HG02973 (cell line): ENCODE measurements around the gene DIS3L.
A peak's percentile ranks its signal among the peaks of the same experiment; 100 is the strongest.
"Not testable (repeated sequence)": the region's sequence is repeated elsewhere in the genome, so short reads cannot be mapped to it uniquely, and the experiment has no call there.

Experiments used
- ATAC-seq: cut with Tn5 transposase; IDR thresholded peaks from one replicate; pipeline ENCODE4 v1.9.1; 2021; ENCODE audit warnings: moderate library complexity; ENCODE audit not compliant: unreplicated experiment

Gene DIS3L

GRCh38 chr15:66308531-66308930 lies 15.2 kb downstream of the DIS3L start:
- ATAC-seq = no peak

DNA sequence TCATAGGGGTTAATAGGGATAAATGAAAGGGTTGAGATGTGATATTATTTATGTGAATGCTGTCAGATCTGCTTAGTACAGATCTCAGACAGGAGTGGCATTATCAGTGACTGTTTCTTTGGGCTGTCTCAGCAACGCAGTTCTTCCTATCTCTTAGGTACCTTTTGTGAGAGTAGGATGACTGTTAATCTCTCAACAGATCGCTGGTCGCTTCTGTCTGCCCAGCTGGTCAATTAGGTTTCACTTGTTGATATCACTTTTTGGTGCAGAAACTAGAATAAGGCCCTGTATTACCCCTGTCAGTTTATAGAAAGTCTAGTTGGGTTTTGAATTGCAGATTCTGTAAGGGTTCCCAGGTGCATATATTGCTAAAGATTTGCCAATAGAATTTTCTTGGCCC lies 16.5 kb downstream of the DIS3L start:
- ATAC-seq = no peak

- no peak for ATAC-seq
Observed at GRCh38 chr15:66310786-66311185, 17.4 kb downstream of the DIS3L start.

DNA sequence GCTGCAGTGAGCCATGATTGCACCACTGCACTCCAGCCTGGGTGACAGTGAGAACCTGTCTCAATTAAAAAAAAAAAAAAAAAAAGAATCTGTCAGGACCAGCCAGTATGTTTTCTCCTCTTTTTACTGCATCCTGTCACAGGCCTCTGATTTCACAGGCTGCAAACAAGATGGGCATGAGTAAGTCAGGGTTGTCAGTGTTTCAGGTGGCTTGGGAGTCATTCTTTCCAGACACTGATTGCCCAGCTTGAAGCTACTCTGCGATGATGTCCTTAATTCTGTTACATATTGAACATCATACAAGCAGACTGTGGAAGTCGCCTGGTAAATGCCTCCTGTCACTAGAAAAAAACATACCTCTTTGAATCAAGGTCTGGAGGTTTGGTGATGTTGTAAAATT lies 18.8 kb downstream of the DIS3L start:
- no peak for ATAC-seq

DNA sequence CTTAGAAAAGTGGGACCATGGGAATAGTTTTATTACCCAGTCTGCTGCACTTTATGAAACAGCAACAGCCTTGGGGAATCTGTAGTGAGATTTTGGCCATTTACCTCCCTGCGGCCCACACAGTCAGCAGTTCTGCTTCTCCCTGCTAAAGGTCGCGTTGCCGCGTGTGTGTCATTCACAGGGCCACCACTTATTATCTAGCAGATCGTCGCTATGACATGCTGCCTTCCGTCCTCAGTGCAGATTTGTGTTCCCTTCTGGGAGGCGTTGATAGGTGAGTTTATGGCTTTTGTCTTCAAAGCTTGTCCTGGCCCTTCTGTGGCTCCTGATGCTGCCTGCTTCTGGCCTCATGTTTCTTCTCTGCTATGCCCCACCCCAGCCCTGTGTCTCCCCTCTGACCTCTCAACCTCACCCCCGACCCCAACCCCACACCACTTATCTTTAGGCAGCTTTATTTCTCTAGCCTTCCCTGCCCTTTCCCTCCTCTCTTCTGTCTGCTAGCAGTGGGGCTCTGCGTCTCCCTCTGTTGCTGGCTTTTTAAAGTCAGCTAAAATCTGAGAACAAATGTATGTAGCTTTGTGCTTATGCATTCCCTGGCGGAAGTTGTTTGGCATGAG lies 30.1 kb downstream of the DIS3L start:
- no peak for ATAC-seq

DNA sequence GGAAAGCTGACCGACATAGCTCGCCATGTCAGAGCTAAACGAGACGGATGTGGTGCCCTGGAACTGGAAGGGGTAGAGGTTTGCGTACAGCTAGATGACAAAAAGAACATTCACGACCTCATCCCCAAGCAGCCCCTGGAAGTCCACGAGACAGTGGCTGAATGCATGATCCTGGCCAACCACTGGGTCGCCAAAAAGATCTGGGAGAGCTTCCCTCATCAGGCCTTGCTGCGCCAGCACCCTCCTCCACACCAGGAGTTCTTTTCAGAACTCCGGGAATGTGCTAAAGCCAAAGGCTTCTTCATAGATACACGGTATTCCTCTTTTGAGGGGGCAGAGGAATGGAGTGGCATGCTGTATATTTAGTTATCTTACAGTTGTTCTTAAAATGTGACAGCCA lies 32.7 kb downstream of the DIS3L start:
- ATAC-seq = no peak

GRCh38 chr15:66327736-66328135 lies 34.4 kb downstream of the DIS3L start:
- no peak for ATAC-seq

DNA sequence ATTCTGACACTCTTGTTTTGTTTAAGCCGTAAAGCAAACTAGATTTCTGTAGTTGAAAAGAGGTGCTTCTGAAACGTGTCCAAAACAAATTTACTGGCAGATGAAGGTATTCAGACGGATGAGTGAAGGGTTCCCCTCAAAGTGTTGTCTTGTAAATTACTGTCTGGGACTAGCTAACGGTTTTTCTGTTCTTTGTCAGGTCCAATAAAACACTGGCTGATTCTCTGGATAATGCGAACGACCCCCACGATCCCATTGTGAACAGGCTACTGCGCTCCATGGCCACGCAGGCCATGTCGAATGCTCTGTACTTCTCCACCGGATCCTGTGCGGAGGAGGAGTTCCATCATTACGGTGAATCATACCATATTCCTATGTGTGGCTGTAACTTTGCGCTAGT lies 35.4 kb downstream of the DIS3L start:
- ATAC-seq = no peak

DNA sequence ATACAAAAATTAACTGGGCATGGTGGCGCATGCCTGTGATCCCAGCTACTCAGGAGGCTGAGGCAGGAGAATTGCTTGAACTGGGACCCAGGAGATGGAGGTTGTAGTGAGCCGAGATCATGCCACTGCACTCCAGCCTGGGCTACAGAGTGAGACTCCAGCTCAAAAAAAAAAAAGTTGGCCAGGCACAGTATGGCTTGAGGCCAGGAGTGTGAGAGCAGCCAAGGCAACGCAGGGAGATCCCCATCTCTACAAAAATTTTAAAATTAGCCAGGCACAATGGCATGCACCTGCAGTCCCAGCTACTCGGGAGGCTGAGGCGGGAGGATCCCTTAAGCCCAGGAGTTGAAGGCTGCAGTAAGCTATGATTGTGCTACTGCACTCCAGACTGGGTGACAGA lies 55.2 kb downstream of the DIS3L start:
- not testable (repeated sequence) for ATAC-seq

DNA sequence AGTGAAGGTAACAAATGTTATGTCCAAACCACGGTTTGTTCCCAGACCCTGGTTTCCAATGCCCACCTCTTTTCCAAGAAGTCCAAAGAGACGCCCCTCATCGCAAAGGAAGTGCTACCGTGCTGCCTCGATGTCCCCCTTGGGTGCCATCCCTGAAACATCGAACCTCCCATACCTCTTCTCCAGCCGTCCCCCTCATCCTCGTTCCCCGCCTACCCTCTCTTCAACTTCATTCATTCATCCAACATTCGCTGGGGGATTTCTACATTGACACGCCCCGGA lies 62.6 kb downstream of the DIS3L start:
- ATAC-seq = no peak

- peak; percentile 90 for ATAC-seq
Observed at GRCh38 chr15:66356359-66357236, 63.2 kb downstream of the DIS3L start, which contains the start of gene TIPIN. TIPIN (minus strand) TSS chr15:66356685; CDS start chr15:66352947, 3,738 bp downstream.

GRCh38 chr15:66359740-66360139 lies 66.4 kb downstream of the DIS3L start:
- no peak for ATAC-seq

- ATAC-seq = not testable (repeated sequence)
Observed at GRCh38 chr15:66361745-66362460, 68.5 kb downstream of the DIS3L start.

DNA sequence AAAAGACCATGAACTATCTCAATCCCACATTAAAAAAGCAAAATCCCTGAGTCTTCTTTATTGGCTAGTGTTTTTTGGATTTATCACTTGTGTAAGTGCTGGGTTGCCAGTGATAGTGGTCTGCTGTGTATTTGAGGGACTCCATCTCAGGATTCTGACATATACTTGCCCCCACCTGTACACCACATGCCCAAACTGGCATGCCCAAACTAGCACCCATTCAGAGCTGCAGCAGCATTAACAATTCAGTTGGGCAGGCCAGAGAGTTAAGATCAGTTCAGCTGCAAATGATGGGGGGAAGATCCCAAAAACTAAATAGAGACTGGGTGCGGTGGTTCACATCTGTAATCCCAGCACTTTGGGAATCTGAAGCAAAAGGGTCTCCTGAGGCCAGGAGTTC lies 69.4 kb downstream of the DIS3L start:
- ATAC-seq = no peak

DNA sequence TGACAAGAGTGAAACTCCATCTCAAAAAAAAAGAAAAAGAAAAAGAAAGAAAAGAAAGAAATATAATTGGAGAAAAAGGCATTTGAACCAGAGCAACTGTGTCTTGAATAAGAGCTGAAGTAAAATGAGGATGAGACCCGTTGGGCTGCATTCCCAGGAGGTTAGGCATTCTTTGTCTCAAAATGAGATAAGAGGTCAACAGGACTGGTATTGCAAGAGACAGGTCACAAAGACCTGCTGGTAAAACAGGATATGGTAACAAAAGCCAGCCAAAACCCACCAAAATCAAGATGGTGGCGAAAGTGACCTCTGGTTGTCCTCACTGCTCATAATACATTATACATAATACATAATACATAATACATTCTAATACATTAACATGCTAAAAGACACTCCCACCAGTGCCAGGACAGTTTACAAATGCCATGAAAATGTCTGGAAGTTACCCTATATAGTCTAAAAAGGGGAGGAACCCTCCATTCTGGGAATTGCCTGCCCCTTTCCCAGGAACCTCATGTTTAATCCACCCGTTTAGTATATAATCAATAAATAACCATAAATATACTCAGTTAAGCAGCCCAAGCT lies 71.7 kb downstream of the DIS3L start:
- no peak for ATAC-seq

DNA sequence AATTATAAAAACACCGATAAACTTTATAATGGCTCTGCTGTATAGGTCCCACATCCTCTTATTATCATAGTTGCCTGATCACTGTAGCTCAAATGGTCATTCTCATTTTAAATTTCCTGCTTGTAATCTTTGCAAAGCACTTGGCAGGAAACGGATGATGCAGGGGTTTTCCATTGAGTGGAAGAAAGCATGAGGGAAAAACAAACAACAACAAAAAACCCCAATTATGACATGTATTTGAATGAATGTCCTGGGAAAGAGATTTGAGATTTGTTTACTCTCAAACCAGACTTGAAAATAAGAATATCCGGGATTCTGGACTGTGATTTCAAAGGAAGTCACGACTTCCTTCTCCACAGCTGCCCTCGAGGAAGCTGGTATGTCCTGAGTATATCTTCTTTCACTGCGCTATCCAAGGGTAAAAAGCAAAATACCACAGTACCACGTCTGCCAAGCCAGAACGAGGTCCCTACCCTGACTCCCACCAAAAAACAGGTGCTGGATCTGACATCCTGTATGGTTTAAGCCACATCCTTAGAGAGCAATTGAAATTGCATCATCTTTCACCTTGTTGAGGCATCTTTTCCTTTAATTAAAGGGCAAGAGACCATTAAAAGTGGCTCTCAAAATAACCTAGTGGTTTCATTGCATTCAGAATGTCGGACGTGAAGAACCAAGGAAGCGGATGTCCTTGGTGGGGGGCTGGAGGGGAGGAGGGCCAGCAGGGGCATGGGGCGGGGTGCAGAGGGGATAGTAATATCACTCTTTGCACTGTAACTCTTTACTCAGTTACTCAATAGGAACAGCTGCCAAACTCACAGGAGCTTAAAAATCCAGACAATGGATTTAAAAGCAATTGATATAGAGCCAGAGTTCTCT lies 76.6 kb downstream of the DIS3L start:
- no peak for ATAC-seq

DNA sequence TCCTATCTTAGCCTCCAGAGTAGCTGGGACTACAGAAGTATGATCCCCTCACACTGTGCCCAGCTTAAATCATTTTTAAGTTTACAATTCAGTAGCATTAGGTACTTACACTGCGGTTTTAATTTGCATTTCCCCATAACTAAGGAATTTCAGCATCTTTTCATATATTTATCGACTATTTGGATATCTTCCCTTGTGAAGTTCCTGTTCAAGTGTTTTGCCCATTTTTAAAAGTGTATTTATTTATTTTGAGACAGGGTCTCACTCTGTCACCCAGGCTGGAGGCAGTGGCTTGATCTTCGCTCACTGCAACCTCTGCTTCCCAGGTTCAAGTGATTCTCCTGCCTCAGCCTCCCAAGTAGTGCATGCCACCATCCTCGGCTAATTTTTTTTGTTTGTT lies 80.8 kb downstream of the DIS3L start:
- ATAC-seq = no peak

DNA sequence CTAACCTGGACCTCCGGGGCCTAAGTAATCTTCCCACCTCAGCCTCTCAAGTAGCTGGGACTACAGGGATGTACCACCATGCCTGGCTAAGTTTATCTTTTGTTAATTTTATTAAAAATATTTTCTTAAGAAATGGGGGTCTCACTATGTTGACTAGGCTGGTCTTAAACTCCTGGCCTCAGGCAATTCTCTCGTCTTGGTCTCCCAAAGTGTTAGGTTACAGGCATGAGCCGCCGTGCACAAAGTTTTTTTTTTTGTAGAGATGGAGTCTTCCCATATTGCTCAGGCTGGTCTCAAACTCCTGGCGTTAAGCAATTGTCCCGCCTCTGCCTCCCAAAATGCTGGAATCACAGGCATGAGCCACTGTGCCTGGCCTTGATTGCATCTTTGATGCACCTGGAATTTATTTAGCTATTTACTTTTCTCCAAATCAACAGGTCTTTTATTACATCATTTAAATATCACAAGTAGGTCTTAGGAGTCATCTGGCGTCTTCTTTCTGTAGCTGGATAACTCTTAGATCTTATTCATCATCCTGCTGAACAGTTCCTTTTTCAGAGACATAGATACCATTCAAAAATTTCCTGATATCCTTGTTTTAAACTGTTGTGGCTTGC lies 85.6 kb downstream of the DIS3L start:
- ATAC-seq = no peak

DNA sequence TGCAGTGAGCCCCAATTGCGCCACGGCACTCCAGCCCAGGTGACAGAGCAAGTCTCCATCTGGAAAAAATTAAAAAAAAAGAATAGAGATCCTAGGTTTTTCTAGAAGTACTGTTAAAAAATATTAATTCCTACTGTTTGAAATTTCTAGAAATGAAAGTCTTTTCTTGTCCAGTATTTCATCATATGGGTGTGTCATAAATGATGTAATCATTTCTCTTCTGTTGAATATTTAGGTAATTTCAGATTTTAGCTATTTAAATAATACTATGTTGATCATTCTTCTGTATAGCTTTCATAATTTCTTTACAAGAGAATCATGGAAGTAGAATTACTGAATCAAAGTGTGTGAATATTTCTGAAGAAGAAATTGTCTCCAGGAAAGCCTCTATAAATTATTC lies 88.0 kb downstream of the DIS3L start:
- ATAC-seq = not testable (repeated sequence)
